ENCODE results near the gene PABPC1L. TPM values are rescaled to one million over a fixed set of nuclear protein-coding genes. Genes with fewer than 3 reads are reported as not detected.

PABPC1L gene
- total RNA-seq, 1 experiment from 2014 or later: 127 TPM

DNA sequence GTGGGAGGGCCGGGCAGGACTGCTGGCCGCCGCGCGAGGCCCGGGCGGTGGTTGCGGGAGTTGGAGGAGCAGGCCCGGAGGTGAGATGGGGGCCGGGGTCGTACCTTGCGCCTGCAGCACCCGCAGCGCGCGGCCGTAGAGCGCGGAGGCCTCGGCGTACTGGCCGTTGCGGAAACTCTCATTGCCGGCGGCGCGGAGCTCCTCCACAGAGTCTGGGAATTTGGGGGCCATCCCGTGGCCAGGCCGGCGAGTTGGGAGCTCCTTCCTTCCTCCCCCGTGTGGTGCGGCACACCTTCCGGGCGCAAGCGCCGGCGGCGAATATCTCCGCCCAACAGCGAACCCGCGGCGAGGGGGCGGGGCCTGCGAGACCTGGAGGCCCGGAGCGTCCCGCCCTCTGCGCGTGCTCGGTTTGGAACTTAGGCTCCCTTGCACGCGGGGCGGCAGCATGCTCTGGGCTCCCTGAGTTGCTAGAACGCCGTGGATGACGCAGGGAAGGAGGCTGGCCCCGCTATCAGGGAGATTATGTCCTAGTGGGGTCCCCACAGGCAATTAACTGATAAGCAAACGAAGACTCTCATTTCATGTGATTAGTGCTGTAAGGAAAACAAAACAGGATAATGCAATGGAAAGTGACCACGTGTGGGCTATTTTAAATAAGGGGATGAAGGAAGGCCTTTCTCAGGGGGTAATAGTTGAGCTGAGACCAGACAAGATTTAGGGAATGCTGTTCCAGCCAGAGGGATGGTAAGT, 50.4 kb downstream of the PABPC1L start, which contains the start of gene TOMM34 (continued):
- TF ChIP-seq, protein P1, sequence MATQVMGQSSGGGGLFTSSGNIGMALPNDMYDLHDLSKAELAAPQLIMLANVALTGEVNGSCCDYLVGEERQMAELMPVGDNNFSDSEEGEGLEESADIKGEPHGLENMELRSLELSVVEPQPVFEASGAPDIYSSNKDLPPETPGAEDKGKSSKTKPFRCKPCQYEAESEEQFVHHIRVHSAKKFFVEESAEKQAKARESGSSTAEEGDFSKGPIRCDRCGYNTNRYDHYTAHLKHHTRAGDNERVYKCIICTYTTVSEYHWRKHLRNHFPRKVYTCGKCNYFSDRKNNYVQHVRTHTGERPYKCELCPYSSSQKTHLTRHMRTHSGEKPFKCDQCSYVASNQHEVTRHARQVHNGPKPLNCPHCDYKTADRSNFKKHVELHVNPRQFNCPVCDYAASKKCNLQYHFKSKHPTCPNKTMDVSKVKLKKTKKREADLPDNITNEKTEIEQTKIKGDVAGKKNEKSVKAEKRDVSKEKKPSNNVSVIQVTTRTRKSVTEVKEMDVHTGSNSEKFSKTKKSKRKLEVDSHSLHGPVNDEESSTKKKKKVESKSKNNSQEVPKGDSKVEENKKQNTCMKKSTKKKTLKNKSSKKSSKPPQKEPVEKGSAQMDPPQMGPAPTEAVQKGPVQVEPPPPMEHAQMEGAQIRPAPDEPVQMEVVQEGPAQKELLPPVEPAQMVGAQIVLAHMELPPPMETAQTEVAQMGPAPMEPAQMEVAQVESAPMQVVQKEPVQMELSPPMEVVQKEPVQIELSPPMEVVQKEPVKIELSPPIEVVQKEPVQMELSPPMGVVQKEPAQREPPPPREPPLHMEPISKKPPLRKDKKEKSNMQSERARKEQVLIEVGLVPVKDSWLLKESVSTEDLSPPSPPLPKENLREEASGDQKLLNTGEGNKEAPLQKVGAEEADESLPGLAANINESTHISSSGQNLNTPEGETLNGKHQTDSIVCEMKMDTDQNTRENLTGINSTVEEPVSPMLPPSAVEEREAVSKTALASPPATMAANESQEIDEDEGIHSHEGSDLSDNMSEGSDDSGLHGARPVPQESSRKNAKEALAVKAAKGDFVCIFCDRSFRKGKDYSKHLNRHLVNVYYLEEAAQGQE (IDR thresholded peaks at IDR 0.05; ENCODE audit: low read depth): no peak

DNA sequence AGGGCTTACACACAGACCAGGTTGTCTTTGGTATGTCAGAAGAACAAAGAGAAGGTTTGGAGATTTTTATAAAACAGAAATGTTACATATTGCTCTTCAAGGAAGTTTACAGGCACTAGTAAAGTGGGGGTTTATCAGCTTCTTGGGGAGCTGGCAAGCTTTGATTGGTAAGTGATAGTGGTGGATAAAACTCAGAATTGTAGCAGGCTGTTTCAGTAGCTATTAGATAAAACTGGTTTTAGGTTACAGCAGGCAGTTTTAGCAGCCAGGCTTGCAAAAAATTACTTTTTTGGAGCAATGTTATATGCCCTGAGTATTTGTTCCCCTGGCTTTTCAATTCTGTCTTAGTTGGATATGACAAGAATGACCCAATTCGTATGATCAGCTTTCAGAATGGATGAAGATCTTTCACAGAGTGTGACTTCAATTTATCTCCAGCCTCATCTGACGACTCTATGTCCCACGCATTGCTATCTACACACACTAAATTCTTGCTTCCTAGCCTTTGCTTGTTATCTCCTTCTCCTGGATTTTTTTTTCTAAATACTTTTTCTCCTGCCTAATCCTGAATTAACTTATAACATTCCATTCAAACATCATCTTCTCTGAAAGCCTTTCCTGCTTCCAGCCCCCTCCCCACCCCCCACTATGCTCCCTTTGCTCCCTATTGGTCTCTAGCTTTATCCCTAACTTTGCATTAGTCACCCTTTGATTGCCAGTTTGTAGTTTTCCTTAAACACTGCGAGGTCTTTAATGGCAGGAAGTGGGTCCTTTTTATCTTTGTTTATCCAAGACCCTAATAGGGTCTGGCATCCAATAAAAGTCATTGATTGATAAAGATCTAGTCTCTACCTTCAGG, 51.4 kb downstream of the PABPC1L start:
- H3K9me3 ChIP-seq (ENCODE audit: control insufficient read depth in 1 of 2, insufficient read depth in 1 of 2, low read depth in 1 of 2, low read length in 2 of 2): no peaks in the 10 kb centered on the region
- DNase-seq (ENCODE audit: low read depth, low spot score) (no peak), ATAC-seq (no peak)
- H3K36me3 ChIP-seq (ENCODE audit: control insufficient read depth in 1 of 2, insufficient read depth in 2 of 2, low read length in 2 of 2): peaks cover 5 to 8% of the 10 kb centered on the region in 2 experiments; a peak in 3 of 4 replicates
- no TSS peak for BruUV-seq (replicated peaks)
- H3K4me3 ChIP-seq (replicated peaks in 1 of 2; ENCODE audit: low read depth in 1 of 2, low read length in 2 of 2): no peak overlapping the region
- H3K27me3 ChIP-seq (ENCODE audit: insufficient read depth, low read length): no peaks in the 10 kb centered on the region
- RAD21 ChIA-PET (ENCODE audit: low non-redundant PET in 1 of 2, low total read pairs in 2 of 2, uncharacterized antibody in 2 of 2, unreplicated experiment in 2 of 2): no interaction called here
- H3K27ac ChIP-seq (ENCODE audit: low read depth, low read length): no peak overlapping the region
- H3K4me2 ChIP-seq (ENCODE audit: low read length): peak overlapping the region; percentile 90; the same call in 1 of the 2 replicates
- peaks cover 33% of the 10 kb centered on the region for H3K79me2 ChIP-seq (ENCODE audit: insufficient read depth, low read length)
- peaks cover 21 to 51% of the 10 kb centered on the region in 2 experiments for H3K4me1 ChIP-seq (ENCODE audit: control insufficient read depth in 1 of 2, insufficient read depth in 2 of 2, low read length in 2 of 2)
- H3K9me2 ChIP-seq (ENCODE audit: insufficient read depth): no peaks in the 10 kb centered on the region
- H2AFZ ChIP-seq (ENCODE audit: low read depth, low read length, poor library complexity, severe bottlenecking): no peak overlapping the region
- POLR2A ChIA-PET: interaction anchor here (0.6 to 1.5 kb wide), 3 partner anchors 10 to 52 kb away, joined by 4 to 9 read pairs (median 4); no protein-coding TSS in a partner anchor
- peak overlapping the region; percentile 86 for H3K9ac ChIP-seq (ENCODE audit: low read length)
- intact Hi-C loops (cut with micrococcal nuclease): no loop called here
- CTCF ChIA-PET: no interaction called here
- H4K20me1 ChIP-seq (ENCODE audit: insufficient read depth): no peaks in the 10 kb centered on the region
- TF ChIP-seq FOSL1 (IDR thresholded peaks at IDR 0.05; ENCODE audit: low read depth) (no peak), SIN3A (IDR thresholded peaks at IDR 0.05; ENCODE audit: low read depth) (no peak), RAD21 (IDR thresholded peaks at IDR 0.05; ENCODE audit: low read depth) (no peak), SP1 (IDR thresholded peaks at IDR 0.05; ENCODE audit: low read depth) (no peak), ZFX (IDR thresholded peaks at IDR 0.05) (no peak), CEBPB (IDR thresholded peaks at IDR 0.05; ENCODE audit: low read depth) (no peak), YY1 (IDR thresholded peaks at IDR 0.05; ENCODE audit: extremely low read depth, insufficient replicate concordance, low read depth, low read length) (no peak), POLR2AphosphoS5 (IDR thresholded peaks at IDR 0.05; ENCODE audit: low read depth, low read length) (no peak), EZH2phosphoT487 (IDR thresholded peaks at IDR 0.05; ENCODE audit: borderline replicate concordance) (no peak), EGR1 (IDR thresholded peaks at IDR 0.05; ENCODE audit: low read depth) (no peak), CBX3 (IDR thresholded peaks at IDR 0.05; ENCODE audit: low read depth) (no peak), TCF7L2 (IDR thresholded peaks at IDR 0.05; ENCODE audit: borderline replicate concordance, extremely low read depth, insufficient read depth, insufficient read length) (no peak)
- TF ChIP-seq, protein P2, sequence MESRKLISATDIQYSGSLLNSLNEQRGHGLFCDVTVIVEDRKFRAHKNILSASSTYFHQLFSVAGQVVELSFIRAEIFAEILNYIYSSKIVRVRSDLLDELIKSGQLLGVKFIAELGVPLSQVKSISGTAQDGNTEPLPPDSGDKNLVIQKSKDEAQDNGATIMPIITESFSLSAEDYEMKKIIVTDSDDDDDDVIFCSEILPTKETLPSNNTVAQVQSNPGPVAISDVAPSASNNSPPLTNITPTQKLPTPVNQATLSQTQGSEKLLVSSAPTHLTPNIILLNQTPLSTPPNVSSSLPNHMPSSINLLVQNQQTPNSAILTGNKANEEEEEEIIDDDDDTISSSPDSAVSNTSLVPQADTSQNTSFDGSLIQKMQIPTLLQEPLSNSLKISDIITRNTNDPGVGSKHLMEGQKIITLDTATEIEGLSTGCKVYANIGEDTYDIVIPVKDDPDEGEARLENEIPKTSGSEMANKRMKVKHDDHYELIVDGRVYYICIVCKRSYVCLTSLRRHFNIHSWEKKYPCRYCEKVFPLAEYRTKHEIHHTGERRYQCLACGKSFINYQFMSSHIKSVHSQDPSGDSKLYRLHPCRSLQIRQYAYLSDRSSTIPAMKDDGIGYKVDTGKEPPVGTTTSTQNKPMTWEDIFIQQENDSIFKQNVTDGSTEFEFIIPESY (IDR thresholded peaks at IDR 0.05; ENCODE audit: extremely low read depth, insufficient replicate concordance, low read length): no peak
- TF ChIP-seq, protein P3, sequence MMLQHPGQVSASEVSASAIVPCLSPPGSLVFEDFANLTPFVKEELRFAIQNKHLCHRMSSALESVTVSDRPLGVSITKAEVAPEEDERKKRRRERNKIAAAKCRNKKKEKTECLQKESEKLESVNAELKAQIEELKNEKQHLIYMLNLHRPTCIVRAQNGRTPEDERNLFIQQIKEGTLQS (IDR thresholded peaks at IDR 0.05): no peak

Data from HCT116 (cell line).